GM19035 (cell line): Measurements from ENCODE around the gene KIF22.
A peak's percentile ranks its signal among the peaks of the same experiment; 100 is the strongest.
"Not testable (repeated sequence)": the region's sequence is repeated elsewhere in the genome, so short reads cannot be mapped to it uniquely, and the experiment has no call there.

ENCODE experiments used
- ATAC-seq: cut with Tn5 transposase; IDR thresholded peaks from one replicate; pipeline ENCODE4 v1.9.1; 2021; ENCODE audit not compliant: unreplicated experiment

Gene KIF22

DNA sequence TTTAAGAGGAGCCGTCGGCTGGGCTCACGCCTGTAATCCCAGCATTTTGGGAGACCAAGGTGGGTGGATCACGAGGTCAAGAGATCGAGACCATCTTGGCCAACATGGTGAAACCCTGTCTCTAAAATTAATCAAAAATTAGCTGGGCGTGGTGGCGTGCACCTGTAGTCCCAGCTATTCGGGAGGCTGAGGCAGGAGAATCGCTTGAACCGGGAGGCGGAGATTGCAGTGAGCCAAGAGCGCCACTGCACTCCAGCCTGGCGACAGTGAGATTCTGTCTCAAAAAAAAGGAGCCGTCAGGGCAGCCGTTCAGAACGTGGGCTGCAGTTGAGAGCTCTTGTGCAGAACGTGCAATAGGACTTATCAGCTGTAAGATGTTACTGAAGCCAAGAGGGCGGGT is 2.6 kb downstream of the KIF22 start:
- not testable (repeated sequence) for ATAC-seq

DNA sequence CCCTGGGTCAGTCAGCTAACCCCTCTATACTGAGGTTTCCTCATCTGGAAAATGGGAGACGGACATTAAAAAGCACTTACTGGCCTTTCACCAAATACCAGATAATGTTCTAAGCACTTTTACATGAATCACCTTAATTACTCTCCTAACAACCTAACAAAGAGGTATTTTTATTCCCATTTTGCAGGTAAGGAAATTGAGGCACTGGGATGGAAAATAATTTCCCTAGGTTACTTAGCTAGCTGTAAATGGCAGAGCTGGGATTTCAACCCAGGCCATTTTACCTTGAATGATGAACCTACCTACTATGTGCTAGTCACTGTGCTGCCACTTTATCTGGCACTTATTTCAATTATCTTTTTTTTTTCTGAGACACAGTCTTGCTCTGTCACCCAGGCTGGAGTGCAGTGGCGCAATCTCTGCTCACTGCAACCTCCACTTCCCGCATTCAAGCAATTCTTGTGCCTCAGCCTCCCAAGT is 3.7 kb downstream of the KIF22 start:
- ATAC-seq = no peak

DNA sequence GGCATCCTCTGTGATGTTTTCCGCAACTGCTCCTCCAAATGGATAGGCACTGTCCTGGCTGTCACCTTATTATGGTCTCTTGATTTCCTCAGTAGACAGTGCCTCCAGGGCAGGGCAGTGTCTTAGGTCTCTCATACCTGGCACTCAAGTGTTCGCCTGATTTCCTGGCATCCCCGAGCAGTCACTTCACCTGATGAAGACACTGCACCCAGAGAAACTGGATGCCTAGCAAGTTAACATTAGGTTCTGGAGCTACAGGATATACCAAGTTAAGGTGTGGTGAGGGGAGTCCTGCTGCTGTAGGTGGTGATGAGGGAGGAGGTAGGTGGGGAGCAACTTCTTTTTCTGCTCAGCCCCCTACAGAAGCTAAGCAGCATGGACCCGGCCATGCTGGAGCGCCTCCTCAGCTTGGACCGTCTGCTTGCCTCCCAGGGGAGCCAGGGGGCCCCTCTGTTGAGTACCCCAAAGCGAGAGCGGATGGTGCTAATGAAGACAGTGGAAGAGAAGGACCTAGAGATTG is 11.9 kb downstream of the KIF22 start:
- no peak for ATAC-seq

DNA sequence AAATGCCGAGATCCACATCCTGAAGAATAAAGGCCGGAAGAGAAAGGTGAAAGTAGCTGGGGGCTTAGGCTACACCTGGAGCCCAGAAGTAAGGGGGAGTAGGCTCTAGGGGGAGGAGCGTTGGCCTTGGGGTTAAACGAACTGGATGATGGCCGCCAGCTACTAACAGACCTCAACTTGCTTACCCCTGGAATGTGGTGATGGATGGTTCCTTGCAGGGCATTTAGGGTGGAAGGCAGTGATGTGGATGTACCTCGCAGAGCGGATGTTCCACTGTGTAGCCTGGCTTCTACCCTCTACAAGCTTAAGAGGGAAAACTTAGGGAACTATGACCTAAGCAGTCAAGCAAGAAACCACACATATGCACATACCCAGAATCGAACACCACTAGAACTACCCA is 13.5 kb downstream of the KIF22 start:
- no peak for ATAC-seq

DNA sequence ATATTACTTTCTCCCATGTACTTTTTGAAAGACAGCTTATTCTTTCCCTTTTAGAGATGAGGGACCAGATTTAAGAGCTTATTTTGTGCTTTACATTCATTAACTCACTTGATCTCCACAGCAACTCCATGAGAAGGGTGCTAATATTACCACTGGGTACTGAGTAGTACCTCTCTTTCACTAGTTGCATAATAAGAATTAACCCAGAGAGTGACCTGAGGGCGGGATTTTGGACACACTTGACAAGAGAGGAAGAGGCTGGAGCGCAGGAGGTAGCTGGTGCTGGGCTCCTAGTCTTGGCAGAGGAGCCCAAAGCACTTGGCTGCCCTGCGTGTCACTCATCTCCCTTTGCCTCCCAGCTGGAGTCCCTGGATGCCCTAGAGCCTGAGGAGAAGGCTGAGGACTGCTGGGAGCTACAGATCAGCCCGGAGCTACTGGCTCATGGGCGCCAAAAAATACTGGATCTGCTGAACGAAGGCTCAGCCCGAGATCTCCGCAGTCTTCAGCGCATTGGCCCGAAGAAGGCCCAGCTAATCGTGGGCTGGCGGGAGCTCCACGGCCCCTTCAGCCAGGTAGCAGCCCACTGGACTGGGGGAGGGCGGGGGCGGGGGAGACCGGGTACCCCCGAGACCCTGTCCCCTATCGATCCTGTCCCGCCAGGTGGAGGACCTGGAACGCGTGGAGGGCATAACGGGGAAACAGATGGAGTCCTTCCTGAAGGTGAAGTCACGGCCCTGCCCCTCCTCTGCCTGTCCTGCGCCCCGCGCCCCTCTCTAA is 14.1 kb downstream of the KIF22 start:
- no peak for ATAC-seq

DNA sequence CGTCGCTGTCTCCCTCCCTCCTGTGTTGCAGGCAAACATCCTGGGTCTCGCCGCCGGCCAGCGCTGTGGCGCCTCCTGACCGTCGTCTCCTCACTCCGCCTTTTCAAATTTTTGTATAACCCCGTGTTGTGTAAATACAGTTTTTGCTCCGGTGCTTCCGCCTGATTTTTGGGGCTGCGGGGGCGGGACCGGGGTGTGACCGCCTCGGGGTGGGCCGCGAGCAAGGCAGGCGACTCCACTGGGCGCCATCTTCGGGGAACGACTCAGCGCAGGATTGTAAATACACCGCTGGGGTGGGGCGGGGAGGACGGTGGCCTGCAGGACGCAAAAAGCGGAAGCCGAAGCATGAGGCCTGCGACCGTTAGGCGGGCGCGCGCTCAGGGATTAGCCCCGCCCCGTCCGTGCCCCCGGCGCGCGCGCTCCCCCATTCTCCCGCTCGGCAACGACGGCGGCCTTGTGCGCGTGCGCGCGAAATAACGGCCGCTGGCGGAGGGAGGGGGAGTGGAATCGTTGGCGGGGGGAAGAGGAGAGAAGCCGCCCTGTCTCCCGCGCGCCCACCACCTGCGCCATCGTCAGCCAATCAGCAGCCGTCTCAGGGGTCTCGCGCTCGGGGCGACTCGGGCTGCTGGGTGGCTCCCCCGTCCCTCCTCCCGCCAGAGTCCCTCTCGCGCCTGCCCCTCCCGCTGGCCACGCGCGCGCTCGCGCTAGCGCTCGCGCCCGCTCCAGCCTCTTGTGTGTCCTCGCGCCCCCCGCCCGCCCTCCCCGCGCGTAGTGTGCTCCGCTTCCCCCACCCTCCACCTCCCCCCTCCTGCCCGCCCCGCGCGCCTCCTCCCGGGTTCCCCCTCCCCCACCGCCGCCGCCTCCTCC is 14.9 kb downstream of the KIF22 start:
- peak; percentile 53 for ATAC-seq

DNA sequence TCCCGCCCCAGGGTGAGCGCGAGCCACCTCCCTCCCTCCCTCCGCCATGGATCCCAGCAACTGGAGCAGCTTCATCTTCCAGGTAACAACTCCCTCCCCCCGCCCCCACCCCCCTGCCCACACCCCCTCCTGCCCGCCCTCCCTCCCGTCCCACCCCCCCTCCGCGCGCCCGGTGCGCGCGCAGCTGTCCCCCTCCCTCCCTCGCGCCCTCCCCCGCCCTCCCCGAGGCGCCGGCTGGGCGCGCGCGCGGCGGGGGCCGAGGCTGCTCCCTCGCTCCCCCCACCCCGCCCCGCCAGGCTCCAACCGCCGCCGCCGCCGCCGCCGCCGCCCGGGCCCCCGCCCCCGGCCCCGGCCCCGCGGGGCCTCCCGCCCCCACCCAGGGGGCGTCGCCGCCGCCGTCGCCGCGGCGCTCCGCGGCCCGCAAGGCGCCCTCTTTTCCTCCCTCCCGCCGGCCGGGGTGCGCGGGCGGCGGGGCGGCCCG is 15.6 kb downstream of the KIF22 start, which contains the start of gene MAZ:
TSS of gene MAZ (plus strand) at position 431 of the 481 bp plus-strand sequence. CDS start 173 bp downstream, outside the sequence.
- ATAC-seq = no peak

DNA sequence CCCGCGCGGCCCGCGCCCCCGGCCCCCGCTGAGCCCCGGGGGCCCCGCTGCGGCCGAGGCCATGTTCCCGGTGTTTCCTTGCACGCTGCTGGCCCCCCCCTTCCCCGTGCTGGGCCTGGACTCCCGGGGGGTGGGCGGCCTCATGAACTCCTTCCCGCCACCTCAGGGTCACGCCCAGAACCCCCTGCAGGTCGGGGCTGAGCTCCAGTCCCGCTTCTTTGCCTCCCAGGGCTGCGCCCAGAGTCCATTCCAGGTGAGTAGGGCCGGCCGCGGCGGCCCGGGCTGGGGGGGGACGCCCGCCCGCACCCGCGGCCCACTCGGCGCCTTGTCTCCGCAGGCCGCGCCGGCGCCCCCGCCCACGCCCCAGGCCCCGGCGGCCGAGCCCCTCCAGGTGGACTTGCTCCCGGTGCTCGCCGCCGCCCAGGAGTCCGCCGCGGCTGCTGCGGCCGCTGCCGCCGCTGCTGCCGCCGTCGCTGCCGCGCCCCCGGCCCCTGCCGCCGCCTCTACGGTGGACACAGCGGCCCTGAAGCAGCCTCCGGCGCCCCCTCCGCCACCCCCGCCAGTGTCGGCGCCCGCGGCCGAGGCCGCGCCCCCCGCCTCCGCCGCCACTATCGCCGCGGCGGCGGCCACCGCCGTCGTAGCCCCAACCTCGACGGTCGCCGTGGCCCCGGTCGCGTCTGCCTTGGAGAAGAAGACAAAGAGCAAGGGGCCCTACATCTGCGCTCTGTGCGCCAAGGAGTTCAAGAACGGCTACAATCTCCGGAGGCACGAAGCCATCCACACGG is 16.3 kb downstream of the KIF22 start:
- no peak for ATAC-seq

DNA sequence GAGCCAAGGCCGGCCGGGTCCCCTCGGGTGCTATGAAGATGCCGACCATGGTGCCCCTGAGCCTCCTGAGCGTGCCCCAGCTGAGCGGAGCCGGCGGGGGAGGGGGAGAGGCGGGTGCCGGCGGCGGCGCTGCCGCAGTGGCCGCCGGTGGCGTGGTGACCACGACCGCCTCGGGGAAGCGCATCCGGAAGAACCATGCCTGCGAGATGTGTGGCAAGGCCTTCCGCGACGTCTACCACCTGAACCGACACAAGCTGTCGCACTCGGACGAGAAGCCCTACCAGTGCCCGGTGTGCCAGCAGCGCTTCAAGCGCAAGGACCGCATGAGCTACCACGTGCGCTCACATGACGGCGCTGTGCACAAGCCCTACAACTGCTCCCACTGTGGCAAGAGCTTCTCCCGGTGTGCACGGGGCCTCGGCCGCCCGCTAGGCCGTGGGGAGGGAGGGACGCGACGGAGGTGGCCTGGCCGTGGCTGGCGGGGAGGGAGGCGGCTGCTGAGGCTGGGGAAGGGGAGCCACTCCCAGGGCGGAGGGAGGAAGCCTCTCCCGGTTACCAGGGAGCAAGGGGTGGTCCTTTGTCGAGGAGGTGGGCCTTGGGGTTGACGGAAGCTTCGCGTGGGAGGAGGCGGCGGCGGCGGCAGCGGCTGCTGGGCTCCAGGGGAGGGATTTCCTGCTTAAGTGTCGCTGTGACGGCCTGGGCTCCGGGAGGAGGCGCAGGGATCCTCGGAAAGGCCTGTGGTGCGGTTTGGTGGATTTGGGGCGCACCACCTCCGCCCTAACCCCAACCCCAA is 17.1 kb downstream of the KIF22 start:
- peak; percentile 24 for ATAC-seq

DNA sequence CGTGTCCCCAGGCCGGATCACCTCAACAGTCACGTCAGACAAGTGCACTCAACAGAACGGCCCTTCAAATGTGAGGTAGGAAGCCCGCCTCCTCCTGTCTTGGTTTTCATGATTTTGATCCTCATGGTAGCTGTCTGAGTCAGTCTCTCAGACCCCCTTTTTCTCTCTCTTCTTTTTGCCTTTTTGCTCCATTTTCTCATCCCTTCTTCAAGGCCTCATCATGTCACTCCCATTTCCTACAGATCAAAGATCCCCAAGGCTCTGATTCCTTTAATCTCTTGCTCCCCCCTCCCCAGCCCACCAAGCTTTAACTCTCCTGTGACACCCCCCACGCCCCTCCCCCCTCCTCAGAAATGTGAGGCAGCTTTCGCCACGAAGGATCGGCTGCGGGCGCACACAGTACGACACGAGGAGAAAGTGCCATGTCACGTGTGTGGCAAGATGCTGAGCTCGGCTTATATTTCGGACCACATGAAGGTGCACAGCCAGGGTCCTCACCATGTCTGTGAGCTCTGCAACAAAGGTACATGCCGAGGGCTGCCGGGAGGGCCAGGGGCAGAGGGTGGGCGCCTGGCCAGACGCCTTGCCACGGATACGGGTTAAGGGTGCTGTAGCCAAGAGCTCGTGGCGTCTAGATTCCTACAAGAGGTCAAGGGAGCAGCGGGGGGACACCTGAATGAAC is 17.8 kb downstream of the KIF22 start:
- ATAC-seq = no peak

DNA sequence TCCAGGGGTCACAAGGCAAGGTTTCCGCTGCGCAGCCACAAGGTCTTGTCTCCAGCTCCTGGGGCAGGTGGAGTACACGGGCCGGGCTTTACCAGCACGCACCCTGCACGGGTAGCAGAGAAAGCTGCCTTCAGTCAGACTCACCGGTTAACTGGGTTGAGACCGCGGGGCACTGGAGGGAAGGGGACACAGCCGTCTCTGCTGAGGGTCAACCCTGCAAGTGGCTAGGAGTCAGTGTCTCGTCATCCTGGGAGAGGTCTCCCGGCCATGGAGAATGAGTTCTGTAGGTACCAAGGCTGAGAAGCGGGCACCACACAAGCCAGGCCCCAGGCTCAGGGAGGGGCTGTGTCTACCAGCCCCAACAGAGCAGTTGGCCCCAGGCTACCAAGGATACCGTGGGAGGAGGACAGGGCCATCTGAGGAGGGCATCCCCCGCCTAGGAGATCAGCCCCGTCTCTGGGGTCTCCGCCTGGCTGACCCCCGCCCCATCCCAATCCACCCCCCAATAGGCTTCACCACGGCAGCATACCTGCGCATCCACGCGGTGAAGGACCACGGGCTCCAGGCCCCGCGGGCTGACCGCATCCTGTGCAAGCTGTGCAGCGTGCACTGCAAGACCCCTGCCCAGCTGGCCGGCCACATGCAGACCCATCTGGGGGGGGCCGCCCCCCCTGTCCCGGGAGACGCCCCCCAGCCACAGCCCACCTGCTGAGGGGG is 18.6 kb downstream of the KIF22 start:
- no peak for ATAC-seq

DNA sequence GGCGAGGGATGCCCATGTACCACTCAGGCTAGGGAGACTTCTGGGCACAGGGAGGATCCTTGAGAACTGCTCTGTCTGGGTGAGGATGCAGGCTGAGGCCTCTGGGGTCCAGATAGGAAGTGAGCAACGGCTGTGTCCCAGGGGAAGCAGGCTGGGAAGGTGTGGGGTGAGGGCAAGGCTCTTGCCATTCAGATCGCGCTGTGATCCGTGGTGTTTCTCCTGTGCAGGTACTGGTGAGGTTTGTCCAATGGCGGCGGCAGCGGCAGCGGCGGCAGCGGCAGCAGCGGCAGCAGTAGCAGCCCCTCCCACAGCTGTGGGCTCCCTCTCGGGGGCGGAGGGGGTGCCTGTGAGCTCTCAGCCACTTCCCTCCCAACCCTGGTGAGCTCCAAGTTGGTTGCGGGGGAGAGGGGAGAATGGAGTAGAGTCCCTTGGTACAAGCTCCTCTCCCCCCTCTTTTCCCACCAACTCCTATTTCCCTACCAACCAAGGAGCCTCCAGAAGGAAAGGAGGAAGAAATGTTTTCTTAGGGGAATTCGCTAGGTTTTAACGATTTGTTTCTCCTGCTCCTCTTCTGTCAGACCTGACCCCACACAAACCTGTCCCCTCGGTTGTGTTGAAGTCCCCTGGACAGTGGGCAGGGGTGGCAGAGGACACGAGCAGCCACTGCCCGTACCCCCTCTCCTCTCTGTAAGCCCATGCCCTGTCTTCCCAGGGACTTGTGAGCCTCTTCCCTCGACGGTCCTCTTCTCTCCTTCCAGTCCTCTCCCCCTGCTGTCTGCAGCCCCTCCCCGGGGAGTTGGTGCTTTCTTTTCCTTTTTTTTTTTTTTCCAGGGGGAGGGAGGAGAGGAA is 19.5 kb downstream of the KIF22 start:
- no peak for ATAC-seq

DNA sequence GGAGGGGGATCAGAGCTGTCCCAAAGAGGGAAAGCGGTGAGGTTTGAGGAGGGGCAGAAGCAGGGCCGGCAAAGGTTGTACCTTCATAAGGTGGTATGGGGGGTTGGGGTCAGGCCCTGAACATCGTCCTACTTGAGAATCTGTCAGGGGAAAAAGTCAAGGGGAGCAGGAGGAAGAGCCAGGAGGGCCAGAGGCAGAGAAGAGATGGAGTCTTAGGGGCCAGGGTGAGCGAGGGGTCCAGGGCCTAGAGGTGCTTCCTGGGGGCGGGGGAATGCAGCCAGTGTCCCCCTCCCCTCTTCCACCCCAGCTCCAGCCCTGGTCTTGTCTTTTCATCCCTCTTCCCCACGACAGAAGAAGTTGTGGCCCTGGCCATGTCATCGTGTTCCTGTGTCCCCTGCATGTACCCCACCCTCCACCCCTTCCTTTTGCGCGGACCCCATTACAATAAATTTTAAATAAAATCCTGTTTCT is 20.2 kb downstream of the KIF22 start:
- no peak for ATAC-seq

DNA sequence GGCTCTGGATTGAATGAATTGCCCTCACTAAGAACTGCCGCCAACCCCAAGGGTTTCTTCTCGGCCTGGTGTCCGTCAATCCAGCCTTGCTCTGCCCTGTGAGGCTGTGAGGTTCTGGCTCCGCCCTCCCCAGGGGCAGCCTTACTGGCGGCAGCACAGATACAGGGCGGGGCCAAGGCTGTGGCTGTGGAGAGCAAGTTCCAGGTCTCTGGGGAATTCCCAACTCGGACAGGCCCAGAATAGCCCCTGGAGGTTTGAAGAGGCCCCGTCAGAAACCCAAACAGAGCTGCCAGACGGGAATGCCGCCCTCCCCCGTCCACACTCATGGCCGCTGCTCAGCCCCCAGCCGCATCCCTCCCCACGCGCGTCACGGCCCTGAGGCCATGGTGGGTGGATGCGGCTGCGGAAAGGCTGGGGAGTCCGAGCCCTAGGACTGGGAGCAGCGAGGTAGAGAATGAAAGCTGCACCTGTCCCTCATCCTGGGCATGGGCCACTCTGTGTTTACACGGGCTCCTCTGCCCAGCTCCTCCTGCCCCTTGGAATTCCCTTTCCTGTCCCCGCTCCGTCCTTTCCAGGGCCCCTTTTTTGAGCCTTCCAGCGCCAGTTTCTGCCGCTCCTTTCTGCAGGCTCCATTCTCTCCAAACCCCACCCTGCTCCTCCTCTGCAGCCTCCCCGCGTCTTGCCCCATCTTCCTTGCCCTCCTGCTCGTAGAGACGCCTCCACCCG is 20.8 kb downstream of the KIF22 start:
- ATAC-seq = peak; percentile 32

DNA sequence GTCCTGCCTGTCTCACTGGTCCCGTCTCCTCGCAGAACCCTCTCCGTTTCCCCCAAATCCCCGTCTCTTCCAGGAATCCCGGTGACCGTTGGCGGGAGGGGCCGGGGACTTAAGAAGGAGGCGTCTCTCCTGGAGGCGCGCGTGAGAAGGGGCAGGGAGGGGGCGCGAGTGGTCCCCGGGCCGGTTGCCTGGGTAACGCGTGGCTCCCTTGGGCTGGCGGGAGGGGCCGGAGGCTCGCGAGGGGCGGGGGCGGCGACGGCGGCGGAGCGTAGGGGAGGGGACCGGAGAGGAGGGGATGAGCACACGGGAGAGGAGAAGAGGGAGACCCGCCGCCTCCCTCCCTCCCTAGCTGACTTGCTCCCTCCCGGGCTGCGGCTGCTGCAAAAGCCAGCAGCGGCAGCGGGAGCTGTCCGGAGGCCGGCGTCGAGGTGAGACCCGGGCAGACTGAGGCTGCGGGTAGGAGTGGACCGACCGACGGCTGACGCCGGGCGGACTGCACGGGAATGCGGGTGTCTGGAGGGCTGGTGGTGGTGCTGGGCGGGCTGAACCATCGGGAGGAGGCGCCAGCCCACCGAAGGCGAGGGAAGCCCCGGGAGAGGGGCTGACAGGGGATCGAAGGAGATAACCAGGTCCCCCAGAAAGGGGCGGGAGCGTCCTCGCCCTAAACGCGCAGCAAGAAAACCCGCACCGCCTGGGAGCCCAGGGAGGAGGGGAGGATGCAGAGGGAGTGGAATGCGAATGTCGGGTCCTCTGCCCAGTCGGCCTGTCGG is 21.5 kb downstream of the KIF22 start, which contains the start of gene PRRT2:
TSS of gene PRRT2 (plus strand) at position 298 of the 770 bp plus-strand sequence. CDS start 862 bp downstream, outside the sequence.
- ATAC-seq = no peak
